ENCODE results near the gene ZNF385B.

DNA sequence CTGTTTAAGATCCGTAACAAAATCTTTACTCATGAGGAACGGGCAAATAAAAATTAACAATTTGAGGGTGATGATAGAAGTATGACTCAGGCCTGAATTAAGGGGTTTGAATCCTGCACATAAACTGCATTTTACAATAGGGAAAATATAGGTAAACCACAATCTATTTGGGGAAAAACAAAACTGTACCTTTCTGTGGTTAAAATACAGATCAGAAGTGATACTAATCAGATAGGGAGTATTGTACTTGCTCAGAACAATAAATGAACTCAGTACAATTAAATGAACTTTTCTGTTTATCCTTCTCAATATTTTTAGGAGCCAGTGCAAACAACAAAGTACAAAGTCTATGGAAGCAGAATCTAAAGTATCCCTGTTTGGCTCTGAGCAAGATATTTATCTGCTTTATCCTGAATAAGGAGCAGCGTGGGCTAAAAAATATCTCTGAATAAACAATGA, 287.3 kb downstream of the ZNF385B start:
- TF ChIP-seq, protein P1, sequence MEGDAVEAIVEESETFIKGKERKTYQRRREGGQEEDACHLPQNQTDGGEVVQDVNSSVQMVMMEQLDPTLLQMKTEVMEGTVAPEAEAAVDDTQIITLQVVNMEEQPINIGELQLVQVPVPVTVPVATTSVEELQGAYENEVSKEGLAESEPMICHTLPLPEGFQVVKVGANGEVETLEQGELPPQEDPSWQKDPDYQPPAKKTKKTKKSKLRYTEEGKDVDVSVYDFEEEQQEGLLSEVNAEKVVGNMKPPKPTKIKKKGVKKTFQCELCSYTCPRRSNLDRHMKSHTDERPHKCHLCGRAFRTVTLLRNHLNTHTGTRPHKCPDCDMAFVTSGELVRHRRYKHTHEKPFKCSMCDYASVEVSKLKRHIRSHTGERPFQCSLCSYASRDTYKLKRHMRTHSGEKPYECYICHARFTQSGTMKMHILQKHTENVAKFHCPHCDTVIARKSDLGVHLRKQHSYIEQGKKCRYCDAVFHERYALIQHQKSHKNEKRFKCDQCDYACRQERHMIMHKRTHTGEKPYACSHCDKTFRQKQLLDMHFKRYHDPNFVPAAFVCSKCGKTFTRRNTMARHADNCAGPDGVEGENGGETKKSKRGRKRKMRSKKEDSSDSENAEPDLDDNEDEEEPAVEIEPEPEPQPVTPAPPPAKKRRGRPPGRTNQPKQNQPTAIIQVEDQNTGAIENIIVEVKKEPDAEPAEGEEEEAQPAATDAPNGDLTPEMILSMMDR (IDR thresholded peaks at IDR 0.05 in 2 of 3, conservative IDR thresholded peaks at IDR 0.05 in 1 of 3; ENCODE audit: control insufficient read depth in 2 of 3, extremely low read depth in 1 of 3, insufficient read depth in 1 of 3, low read depth in 3 of 3, low read length in 3 of 3), result no peak
- TF ChIP-seq SMC3 (IDR thresholded peaks at IDR 0.05; ENCODE audit: borderline replicate concordance, low read length), result no peak
- no peak for TF ChIP-seq EZH2 (IDR thresholded peaks at IDR 0.05; ENCODE audit: borderline replicate concordance, control insufficient read depth, low read depth, low read length)
- TF ChIP-seq YBX1 (IDR thresholded peaks at IDR 0.05), result no peak
